ENCODE data around the gene GDNF.

Gene GDNF

GRCh38 chr5:37833990-37834389, 5.9 kb downstream of the GDNF start:
- TF ChIP-seq CSRNP3 (CRISPR knock-in tag; IDR thresholded peaks at IDR 0.05) (no peak), ZNF565 (CRISPR knock-in tag; conservative IDR thresholded peaks at IDR 0.05; ENCODE audit: low read depth) (no peak), PATZ1 (CRISPR knock-in tag; IDR thresholded peaks at IDR 0.05; ENCODE audit: borderline replicate concordance) (no peak), TSHZ2 (CRISPR knock-in tag; IDR thresholded peaks at IDR 0.05) (no peak), ZNF70 (CRISPR knock-in tag; IDR thresholded peaks at IDR 0.05) (no peak), BACH2 (CRISPR knock-in tag; IDR thresholded peaks at IDR 0.05; ENCODE audit: borderline replicate concordance) (no peak), CSDC2 (CRISPR knock-in tag; IDR thresholded peaks at IDR 0.05) (no peak), ZC3H10 (CRISPR knock-in tag; IDR thresholded peaks at IDR 0.05) (no peak), ZNF8 (CRISPR knock-in tag; IDR thresholded peaks at IDR 0.05) (no peak), ARNTL (CRISPR knock-in tag; IDR thresholded peaks at IDR 0.05; ENCODE audit: borderline replicate concordance, low read depth) (no peak), ZFP3 (CRISPR knock-in tag; IDR thresholded peaks at IDR 0.05) (no peak), POU6F1 (CRISPR knock-in tag; IDR thresholded peaks at IDR 0.05; ENCODE audit: borderline replicate concordance, low read depth) (no peak), CREB5 (CRISPR knock-in tag; IDR thresholded peaks at IDR 0.05; ENCODE audit: low read depth) (no peak), ZFP30 (CRISPR knock-in tag; IDR thresholded peaks at IDR 0.05) (no peak), PPARA (CRISPR knock-in tag; IDR thresholded peaks at IDR 0.05; ENCODE audit: borderline replicate concordance) (no peak), GLIS3 (CRISPR knock-in tag; IDR thresholded peaks at IDR 0.05) (no peak), OSR1 (CRISPR knock-in tag; IDR thresholded peaks at IDR 0.05) (no peak), SNAI2 (CRISPR knock-in tag; IDR thresholded peaks at IDR 0.05) (no peak)
- no peak for ATAC-seq

- TF ChIP-seq ARNTL (CRISPR knock-in tag; IDR thresholded peaks at IDR 0.05; ENCODE audit: borderline replicate concordance, low read depth) (no peak), BACH2 (CRISPR knock-in tag; IDR thresholded peaks at IDR 0.05; ENCODE audit: borderline replicate concordance) (no peak), GLIS3 (CRISPR knock-in tag; IDR thresholded peaks at IDR 0.05) (no peak), PATZ1 (CRISPR knock-in tag; IDR thresholded peaks at IDR 0.05; ENCODE audit: borderline replicate concordance) (no peak), ZNF8 (CRISPR knock-in tag; IDR thresholded peaks at IDR 0.05) (no peak), CSDC2 (CRISPR knock-in tag; IDR thresholded peaks at IDR 0.05) (no peak), ZFP30 (CRISPR knock-in tag; IDR thresholded peaks at IDR 0.05) (no peak), ZNF565 (CRISPR knock-in tag; conservative IDR thresholded peaks at IDR 0.05; ENCODE audit: low read depth) (no peak), ZFP3 (CRISPR knock-in tag; IDR thresholded peaks at IDR 0.05) (no peak), SNAI2 (CRISPR knock-in tag; IDR thresholded peaks at IDR 0.05) (no peak), ESRRG (CRISPR knock-in tag; IDR thresholded peaks at IDR 0.05) (no peak), CSRNP3 (CRISPR knock-in tag; IDR thresholded peaks at IDR 0.05) (no peak), PPARA (CRISPR knock-in tag; IDR thresholded peaks at IDR 0.05; ENCODE audit: borderline replicate concordance) (no peak), ZNF70 (CRISPR knock-in tag; IDR thresholded peaks at IDR 0.05) (no peak), CREB5 (CRISPR knock-in tag; IDR thresholded peaks at IDR 0.05; ENCODE audit: low read depth) (no peak), TOX (CRISPR knock-in tag; IDR thresholded peaks at IDR 0.05; ENCODE audit: borderline replicate concordance) (no peak), ZC3H10 (CRISPR knock-in tag; IDR thresholded peaks at IDR 0.05) (no peak), TCF4 (CRISPR knock-in tag; IDR thresholded peaks at IDR 0.05; ENCODE audit: borderline replicate concordance) (no peak), ISL1 (CRISPR knock-in tag; IDR thresholded peaks at IDR 0.05) (no peak)
- peak; percentile 25; the same call in 2 of the 3 replicates for ATAC-seq
These were observed 7.9 kb downstream of the GDNF start for GRCh38 chr5:37831821-37832534.
